ACC112 (cell line): ENCODE results near the gene SCAP.

Experiments
- H2AFZ ChIP-seq: fragments of 200-600 bp; sonication (generic); one replicate; pipeline ENCODE4 v1.6.0; 2017; ENCODE audit warnings: antibody characterized with exemption, low read length; ENCODE audit not compliant: unreplicated experiment
- H3K27ac ChIP-seq: fragments of 200-600 bp; sonication (generic); 2 replicates; pipeline ENCODE4 v1.5.1; 2014; ENCODE audit warnings: low read depth, mild to moderate bottlenecking, antibody characterized with exemption, low read length, moderate library complexity
- H3K27me3 ChIP-seq: fragments of 200-600 bp; sonication (generic); 2 replicates; pipeline ENCODE4 v1.6.1; 2014; ENCODE audit warnings: mild to moderate bottlenecking, antibody characterized with exemption, low read length, moderate library complexity, mixed read lengths; ENCODE audit not compliant: insufficient read depth
- H3K36me3 ChIP-seq: fragments of 200-600 bp; sonication (generic); 2 replicates; pipeline ENCODE4 v1.6.1; 2016; ENCODE audit warnings: mild to moderate bottlenecking, antibody characterized with exemption, low read length, moderate library complexity, mixed read lengths; ENCODE audit not compliant: insufficient read depth
- H3K4me1 ChIP-seq: fragments of 200-600 bp; sonication (generic); one replicate; pipeline ENCODE4 v1.6.1; 2016; ENCODE audit warnings: low read length, mixed read lengths; ENCODE audit not compliant: insufficient read depth, unreplicated experiment, control insufficient read depth
- H3K4me3 ChIP-seq: fragments of 200-600 bp; sonication (generic); 2 replicates; pipeline ENCODE4 v1.5.1; 2014; ENCODE audit warnings: mild to moderate bottlenecking, low read depth, low read length
- H3K79me2 ChIP-seq: fragments of 200-600 bp; sonication (generic); one replicate; pipeline ENCODE4 v1.6.0; 2016; ENCODE audit warnings: low read length; ENCODE audit not compliant: control insufficient read depth, unreplicated experiment, insufficient read depth

Gene SCAP

GRCh38 chr3:47409284-47409683, 66.5 kb downstream of the SCAP start:
- H3K36me3 ChIP-seq, result peaks cover 16% of the 10 kb centered on the region; the same call in 1 of the 2 replicates
- H3K79me2 ChIP-seq, result peaks cover 8% of the 10 kb centered on the region
- no peak overlapping the region for H3K27ac ChIP-seq
- H2AFZ ChIP-seq, result no peak overlapping the region
- no peak overlapping the region for H3K4me3 ChIP-seq
- no peaks in the 10 kb centered on the region for H3K27me3 ChIP-seq
- H3K4me1 ChIP-seq, result peaks cover 17% of the 10 kb centered on the region

- Histone ChIP-seq H2AFZ (no peak overlapping the region), H3K27me3 (no peaks in the 10 kb centered on the region), H3K79me2 (peaks cover 8% of the 10 kb centered on the region), H3K4me1 (peaks cover 14% of the 10 kb centered on the region), H3K4me3 (no peak overlapping the region), H3K36me3 (peaks cover 13% of the 10 kb centered on the region; the same call in 1 of the 2 replicates), H3K27ac (no peak overlapping the region)
Observed at GRCh38 chr3:47408839-47409229, 66.9 kb downstream of the SCAP start.

GRCh38 chr3:47407896-47408838, 67.6 kb downstream of the SCAP start:
- peaks cover 13% of the 10 kb centered on the region; the same call in 1 of the 2 replicates for H3K36me3 ChIP-seq
- H2AFZ ChIP-seq, result no peak overlapping the region

GRCh38 chr3:47407237-47407636, 68.5 kb downstream of the SCAP start:
- Histone ChIP-seq H3K36me3 (peaks cover 10% of the 10 kb centered on the region; the same call in 1 of the 2 replicates), H2AFZ (no peak overlapping the region), H3K4me3 (no peak overlapping the region), H3K27ac (no peak overlapping the region), H3K79me2 (peaks cover 8% of the 10 kb centered on the region), H3K27me3 (no peaks in the 10 kb centered on the region), H3K4me1 (peaks cover 14% of the 10 kb centered on the region)

More at GRCh38 chr3:47407896-47408838, 67.6 kb downstream of the SCAP start:
- Histone ChIP-seq H3K79me2 (peaks cover 8% of the 10 kb centered on the region), H3K27me3 (no peaks in the 10 kb centered on the region), H3K4me1 (peaks cover 14% of the 10 kb centered on the region), H3K4me3 (no peak overlapping the region), H3K27ac (no peak overlapping the region)

GRCh38 chr3:47406762-47407149, 69.0 kb downstream of the SCAP start:
- Histone ChIP-seq H3K4me3 (no peak overlapping the region), H3K36me3 (peaks cover 9% of the 10 kb centered on the region; the same call in 1 of the 2 replicates), H2AFZ (no peak overlapping the region), H3K27ac (no peak overlapping the region), H3K79me2 (peaks cover 8% of the 10 kb centered on the region), H3K27me3 (no peaks in the 10 kb centered on the region), H3K4me1 (peaks cover 14% of the 10 kb centered on the region)

GRCh38 chr3:47405820-47406761, 69.7 kb downstream of the SCAP start:
- Histone ChIP-seq H3K27me3 (no peaks in the 10 kb centered on the region), H3K4me1 (peaks cover 14% of the 10 kb centered on the region), H3K36me3 (0 out of 2 replicates have a peak, but pooled peaks cover 5% of the 10 kb centered on the region), H3K4me3 (no peak overlapping the region), H2AFZ (no peak overlapping the region), H3K27ac (no peak overlapping the region), H3K79me2 (peaks cover 8% of the 10 kb centered on the region)

- Histone ChIP-seq H3K79me2 (peaks cover 8% of the 10 kb centered on the region), H3K4me3 (no peak overlapping the region), H2AFZ (no peak overlapping the region), H3K4me1 (peaks cover 14% of the 10 kb centered on the region), H3K36me3 (0 out of 2 replicates have a peak, but pooled peaks cover 5% of the 10 kb centered on the region), H3K27ac (no peak overlapping the region), H3K27me3 (no peaks in the 10 kb centered on the region)
Observed at GRCh38 chr3:47404955-47405790, 70.6 kb downstream of the SCAP start.

- Histone ChIP-seq H3K79me2 (peaks cover 8% of the 10 kb centered on the region), H3K36me3 (0 out of 2 replicates have a peak, but pooled peaks cover 5% of the 10 kb centered on the region), H3K27me3 (no peaks in the 10 kb centered on the region), H2AFZ (no peak overlapping the region), H3K4me3 (no peak overlapping the region), H3K4me1 (peaks cover 14% of the 10 kb centered on the region), H3K27ac (no peak overlapping the region)
Observed at GRCh38 chr3:47404431-47404876, 71.3 kb downstream of the SCAP start.

- no peak overlapping the region for H3K4me3 ChIP-seq
- H3K4me1 ChIP-seq, result peaks cover 15% of the 10 kb centered on the region
- peaks cover 16% of the 10 kb centered on the region for H3K79me2 ChIP-seq
- no peak overlapping the region for H2AFZ ChIP-seq
- H3K27me3 ChIP-seq, result no peaks in the 10 kb centered on the region
- H3K36me3 ChIP-seq, result no peaks in the 10 kb centered on the region
- no peak overlapping the region for H3K27ac ChIP-seq
Observed at GRCh38 chr3:47399531-47400270, 76.0 kb downstream of the SCAP start.
